RCC 7860 (cell line): ENCODE data around the gene DOCK1.

Source experiments
- DNase-seq: peaks from one replicate; pipeline ENCODE4 v3.0.0-alpha.2; 2015; ENCODE audit warnings: low spot score
- FAIRE-seq: peaks from 2 replicates; lab custom pipeline; 2012; peaks lifted over from hg19 to GRCh38; lab: Jason Lieb, UNC

DOCK1 gene

GRCh38 chr10:127028556-127028955 lies 123.3 kb downstream of the DOCK1 start:
- no peak for FAIRE-seq

DNA sequence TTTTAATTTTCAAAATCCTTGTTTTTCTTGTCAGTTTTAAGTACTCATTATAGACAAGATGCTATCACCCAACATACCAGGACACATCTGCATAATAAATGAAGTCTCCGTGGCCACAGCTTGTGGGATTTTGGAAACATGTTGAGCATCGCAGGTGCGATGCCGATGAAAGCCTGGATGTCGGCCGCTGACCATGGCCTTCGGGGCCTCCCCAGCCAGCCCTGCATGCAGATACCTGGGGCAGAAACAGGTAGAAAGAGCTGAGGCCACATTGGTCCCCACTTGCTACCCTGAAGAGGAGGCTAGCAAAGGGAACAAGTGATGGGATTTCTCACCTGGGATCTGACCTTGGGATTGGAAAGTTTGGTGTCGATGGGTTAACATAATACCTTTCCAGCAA lies 123.8 kb downstream of the DOCK1 start:
- no peak for DNase-seq
- FAIRE-seq: no peak

More at GRCh38 chr10:127028556-127028955, 123.3 kb downstream of the DOCK1 start:
- DNase-seq: no peak

GRCh38 chr10:127033216-127034033 lies 128.2 kb downstream of the DOCK1 start:
- no peak for DNase-seq
- no peak for FAIRE-seq

- no peak for FAIRE-seq
Observed at GRCh38 chr10:127034034-127034633, 128.9 kb downstream of the DOCK1 start.

DNA sequence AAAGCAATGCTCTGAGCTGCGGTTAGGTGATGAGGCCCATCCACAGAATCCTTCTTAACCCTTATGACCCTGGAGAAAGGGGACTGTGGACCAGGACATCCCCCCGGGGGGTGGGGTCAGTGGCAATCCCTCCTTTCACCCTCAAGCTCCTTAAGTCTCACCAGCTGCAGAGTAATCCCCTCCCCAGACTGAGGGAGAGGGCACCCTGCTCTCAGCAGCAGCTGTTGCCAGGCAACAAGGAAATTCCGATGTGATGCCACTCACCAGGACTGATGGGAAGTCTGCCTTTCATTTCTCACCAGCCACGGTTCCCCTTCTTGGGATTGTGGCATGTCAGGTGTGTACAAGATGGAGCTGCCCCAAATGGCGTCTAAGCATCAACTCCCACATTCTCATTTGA lies 129.6 kb downstream of the DOCK1 start:
- FAIRE-seq: no peak

More at GRCh38 chr10:127034034-127034633, 128.9 kb downstream of the DOCK1 start:
- no peak for DNase-seq

DNA sequence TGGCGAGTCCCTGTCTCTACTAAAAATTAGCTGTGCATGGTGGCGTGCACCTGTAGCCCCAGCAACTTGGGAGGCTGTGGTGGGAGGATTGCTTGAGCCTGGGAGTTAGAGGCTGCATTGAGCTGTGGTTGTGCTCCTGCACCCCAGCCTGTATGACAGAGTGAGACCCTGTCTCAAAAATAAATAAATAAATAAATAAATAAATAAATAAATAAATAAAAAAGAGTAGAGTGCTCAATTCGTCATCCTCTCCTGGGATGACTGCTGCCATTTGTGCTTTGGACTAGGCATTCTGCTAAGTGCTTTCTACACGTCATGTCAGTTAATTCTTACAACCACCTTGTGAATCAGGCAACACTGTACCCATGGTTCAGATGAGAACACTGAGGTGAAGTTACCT lies 130.6 kb downstream of the DOCK1 start:
- FAIRE-seq: no peak
- no peak for DNase-seq

More for the DNA sequence above, 129.6 kb downstream of the DOCK1 start:
- no peak for DNase-seq

DNA sequence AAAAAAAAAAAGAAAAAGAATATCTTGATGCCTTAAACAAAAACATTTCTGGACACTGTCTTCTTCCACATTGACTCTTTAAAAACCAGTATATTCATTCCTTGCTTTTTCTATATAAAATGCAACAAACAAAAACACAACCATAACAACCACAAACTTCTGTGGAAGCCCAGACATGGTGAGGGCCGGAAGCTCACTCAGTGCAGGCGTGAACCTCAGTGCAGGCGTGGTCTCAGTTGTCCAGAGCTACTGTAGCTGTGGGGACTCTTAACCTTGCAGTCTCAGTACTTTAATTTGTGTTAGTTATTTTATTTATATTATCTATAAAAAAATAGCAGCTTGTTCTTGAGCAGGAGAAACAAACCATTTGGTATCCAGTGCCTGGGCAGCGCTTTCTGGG lies 131.8 kb downstream of the DOCK1 start:
- no peak for FAIRE-seq

GRCh38 chr10:127039435-127039834 lies 134.2 kb downstream of the DOCK1 start:
- FAIRE-seq (no peak), DNase-seq (no peak)

More for the DNA sequence above, 131.8 kb downstream of the DOCK1 start:
- no peak for DNase-seq

DNA sequence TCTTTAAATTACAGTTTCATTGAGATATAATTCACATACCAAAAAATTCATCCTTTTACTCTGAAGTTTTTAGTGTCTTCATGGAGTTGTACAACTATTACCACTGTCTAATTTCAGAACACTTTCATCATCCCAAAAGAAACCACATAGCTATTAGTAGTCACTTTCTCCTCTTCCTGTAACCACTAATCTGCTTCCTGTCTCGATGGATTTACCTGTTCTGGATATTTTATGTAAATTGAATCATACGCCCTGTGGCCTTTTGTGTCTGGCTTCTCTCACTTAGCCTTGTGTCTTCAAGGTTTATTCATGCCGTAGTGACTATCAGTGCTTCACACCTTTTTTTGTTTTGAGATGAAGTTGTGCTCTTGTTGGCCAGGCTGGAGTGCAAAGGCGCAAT lies 135.5 kb downstream of the DOCK1 start:
- FAIRE-seq (no peak), DNase-seq (no peak)

DNA sequence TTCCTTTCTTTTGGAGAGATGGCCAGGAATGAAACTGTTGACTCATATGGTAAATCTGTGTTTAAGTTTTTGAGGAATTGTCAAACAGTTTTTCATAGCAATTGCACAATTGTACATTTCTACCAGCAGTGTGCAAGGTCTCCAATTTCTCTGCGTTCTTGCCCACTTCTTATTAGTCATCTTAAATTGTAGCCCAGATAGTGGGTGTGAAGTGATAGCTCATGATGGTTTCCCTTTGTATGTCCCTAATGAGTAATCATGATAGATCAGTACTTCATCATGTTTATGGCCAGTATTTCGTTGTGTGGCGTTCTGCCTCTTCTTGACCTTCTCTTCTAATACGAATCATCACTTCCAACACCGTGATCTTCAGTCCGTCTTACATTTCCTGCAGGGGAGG lies 136.3 kb downstream of the DOCK1 start:
- FAIRE-seq (no peak), DNase-seq (no peak)

GRCh38 chr10:127043301-127043700 lies 138.1 kb downstream of the DOCK1 start:
- FAIRE-seq (no peak), DNase-seq (no peak)

- DNase-seq: no peak
- no peak for FAIRE-seq
Observed at GRCh38 chr10:127044186-127044585, 139.0 kb downstream of the DOCK1 start.

GRCh38 chr10:127046975-127047877 lies 142.0 kb downstream of the DOCK1 start:
- DNase-seq (no peak), FAIRE-seq (no peak)

- no peak for DNase-seq
- FAIRE-seq: no peak
Observed at GRCh38 chr10:127047878-127048238, 142.6 kb downstream of the DOCK1 start.

- FAIRE-seq (no peak), DNase-seq (no peak)
Observed at GRCh38 chr10:127048630-127049029, 143.4 kb downstream of the DOCK1 start.

DNA sequence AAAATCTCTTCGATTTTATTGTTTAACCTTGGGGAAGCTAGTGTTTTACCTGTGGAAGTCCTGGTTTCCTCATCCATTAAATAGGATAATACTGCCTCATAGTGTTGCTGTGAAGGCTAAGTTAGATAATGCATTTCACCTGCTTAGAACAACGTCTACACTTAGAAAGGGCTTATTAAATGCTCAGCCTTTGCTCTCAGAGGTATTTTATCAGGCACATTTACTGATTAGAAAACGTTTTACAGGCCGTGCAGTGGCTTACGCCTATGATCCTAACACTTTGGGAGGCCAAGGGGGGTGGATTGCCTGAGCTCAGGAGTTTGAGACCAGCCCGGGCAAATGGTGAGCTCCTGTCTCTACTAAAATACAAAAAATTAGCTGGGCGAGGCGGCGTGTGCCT lies 146.8 kb downstream of the DOCK1 start:
- FAIRE-seq (no peak), DNase-seq (no peak)

GRCh38 chr10:127055263-127055662 lies 150.0 kb downstream of the DOCK1 start:
- DNase-seq (no peak), FAIRE-seq (no peak)

DNA sequence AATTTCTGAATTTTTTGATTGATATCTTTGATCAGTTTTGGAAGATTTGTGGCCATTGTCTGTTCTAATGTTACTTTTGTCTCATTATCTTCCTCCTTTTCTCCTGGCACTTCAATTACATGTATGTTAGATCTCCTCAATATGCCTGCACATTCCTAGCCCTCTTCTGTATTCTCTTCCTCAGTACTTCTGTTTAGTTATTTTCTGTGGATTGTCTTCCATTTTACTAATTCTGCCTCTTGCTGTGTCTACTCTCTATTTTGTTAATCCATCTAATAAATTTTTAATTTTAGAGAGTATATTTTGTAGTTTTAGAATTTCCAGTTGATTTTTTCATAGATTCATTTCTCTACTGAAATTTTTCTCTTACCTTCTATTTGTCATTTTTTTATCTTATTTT lies 154.1 kb downstream of the DOCK1 start:
- FAIRE-seq: no peak
- DNase-seq: no peak

DNA sequence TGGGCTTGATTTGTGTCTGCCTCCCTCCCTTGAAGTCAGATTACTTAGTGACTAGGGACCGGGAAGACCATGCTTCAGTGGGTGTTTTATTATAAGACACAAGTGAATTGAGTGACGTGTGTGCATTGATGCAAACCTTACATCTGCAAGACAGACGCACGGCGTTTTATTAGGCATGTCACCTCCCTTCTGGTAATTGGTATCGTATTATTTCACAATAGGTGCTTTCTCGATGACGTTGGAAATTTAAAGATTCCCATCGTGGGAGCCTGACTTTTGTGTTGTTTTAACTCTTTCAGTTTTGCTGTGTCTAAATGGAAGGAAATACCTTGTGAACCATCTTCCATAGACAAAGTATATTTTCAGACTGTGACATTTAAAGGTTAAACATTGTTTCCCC lies 158.5 kb downstream of the DOCK1 start:
- DNase-seq: no peak
- no peak for FAIRE-seq

DNA sequence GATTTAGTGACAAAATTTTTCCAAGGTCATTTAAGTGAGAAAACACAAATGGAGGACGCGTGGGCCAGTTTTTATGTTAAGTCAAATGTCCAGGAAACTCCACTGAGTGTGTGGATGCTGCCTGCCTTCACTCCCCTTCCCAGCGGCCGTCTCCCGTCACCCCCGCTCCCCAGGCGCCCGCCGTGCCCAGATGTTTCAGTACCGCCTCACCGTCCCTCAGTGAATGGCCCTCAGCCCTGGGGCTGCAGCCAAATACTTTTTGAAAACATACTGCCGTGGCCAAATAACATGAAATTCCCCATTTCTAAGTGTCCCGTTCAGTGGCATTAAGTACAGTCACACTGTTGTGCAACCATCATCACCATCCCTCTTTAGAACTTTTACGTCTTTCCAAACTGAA lies 159.2 kb downstream of the DOCK1 start:
- no peak for DNase-seq

GRCh38 chr10:127067542-127068194 lies 162.4 kb downstream of the DOCK1 start:
- DNase-seq (no peak), FAIRE-seq (no peak)

More for the DNA sequence above, 159.2 kb downstream of the DOCK1 start:
- FAIRE-seq: no peak
